HTERT RPE-1 (cell line): ENCODE results near the gene ZFHX3.

Source experiments
- in situ Hi-C: fragments of 300-500 bp; cut with MboI; formaldehyde crosslinking; loops from 4 replicates; pipeline ENCODE4 v1.14.3; 2020; ENCODE audit warnings: low sequenced_read_pairs

The ZFHX3 gene

DNA sequence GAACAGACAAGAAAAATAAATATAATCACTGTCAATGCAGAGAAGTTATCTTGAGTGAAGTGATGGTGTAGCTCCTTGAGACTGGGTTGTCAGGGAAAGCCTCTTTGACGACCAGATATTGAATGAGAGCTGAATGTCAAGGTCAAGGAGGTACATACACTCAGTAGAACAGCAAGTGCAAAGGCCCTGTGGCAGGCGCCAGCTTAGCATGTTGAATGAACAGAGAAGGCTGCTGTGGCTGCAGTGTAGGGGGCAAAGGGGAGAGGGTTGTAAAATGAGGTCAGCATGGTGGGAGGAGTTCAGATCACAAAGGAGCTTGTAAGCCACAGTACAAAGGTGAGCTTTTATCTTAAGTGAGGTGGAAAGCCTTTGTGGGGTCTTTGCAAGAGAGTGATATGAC, 111.5 kb downstream of the ZFHX3 start:
- in situ Hi-C loops, result no loop called here

DNA sequence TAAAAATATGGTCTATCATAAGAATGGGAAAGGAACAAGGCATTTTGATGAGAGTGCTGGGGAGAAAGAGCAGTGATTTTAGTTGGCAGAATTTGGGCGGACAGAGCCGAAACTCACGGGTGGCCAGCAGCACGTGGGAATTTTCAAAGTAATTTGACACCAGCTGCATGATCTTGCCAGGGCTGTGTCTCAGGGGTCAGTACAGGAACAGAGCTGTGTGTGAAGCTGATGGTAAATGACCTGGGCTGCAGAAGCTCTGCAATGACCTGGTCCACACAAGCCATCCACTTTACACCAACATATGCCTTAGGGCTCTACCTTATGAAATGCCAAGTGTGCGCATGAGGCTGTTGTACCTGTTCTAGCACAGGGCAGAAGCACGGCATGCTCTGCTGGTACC, 112.0 kb downstream of the ZFHX3 start:
- in situ Hi-C loops, result no loop called here

DNA sequence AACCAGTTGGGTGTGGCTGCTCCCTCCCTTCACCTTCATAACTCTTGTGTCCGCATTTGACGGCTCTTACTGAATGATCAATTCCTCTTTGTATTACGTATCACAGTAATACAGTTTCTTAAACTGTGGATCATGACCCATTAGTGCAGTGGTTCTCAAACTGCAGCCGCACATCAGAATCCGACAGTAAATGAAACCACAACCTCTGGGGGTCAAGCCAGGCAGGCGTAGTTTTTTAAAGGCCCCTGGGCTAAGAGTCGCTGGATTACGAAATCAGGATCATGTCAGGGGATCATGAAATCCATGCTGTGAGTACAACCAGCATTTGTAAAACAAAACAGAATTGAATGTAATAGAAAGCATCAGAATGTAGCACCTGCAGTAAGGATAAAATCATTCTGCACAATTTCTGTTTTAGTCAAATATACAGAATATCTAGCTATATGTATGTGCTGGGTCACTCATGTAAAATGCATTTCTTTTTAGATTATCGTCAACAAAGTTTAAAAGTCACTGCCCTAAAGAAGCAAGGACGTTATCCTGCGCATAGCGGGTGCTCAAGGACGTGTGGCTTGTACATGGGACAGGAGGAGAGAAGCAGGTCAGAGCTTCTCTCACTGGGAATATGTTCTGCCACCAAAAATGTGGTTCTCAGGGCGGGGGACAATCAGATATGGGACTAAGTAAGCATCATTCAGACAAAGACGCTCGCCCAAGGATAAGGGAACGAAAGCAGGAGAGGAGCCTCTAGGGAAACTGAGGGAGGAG, 113.1 kb downstream of the ZFHX3 start:
- in situ Hi-C loops, result no loop called here

GRCh38 chr16:72932677-72933335, 115.1 kb downstream of the ZFHX3 start:
- in situ Hi-C loops, result no loop called here

GRCh38 chr16:72932050-72932449, 115.9 kb downstream of the ZFHX3 start:
- in situ Hi-C loops, result no loop called here

GRCh38 chr16:72930396-72930795, 117.5 kb downstream of the ZFHX3 start:
- in situ Hi-C loops, result no loop called here

DNA sequence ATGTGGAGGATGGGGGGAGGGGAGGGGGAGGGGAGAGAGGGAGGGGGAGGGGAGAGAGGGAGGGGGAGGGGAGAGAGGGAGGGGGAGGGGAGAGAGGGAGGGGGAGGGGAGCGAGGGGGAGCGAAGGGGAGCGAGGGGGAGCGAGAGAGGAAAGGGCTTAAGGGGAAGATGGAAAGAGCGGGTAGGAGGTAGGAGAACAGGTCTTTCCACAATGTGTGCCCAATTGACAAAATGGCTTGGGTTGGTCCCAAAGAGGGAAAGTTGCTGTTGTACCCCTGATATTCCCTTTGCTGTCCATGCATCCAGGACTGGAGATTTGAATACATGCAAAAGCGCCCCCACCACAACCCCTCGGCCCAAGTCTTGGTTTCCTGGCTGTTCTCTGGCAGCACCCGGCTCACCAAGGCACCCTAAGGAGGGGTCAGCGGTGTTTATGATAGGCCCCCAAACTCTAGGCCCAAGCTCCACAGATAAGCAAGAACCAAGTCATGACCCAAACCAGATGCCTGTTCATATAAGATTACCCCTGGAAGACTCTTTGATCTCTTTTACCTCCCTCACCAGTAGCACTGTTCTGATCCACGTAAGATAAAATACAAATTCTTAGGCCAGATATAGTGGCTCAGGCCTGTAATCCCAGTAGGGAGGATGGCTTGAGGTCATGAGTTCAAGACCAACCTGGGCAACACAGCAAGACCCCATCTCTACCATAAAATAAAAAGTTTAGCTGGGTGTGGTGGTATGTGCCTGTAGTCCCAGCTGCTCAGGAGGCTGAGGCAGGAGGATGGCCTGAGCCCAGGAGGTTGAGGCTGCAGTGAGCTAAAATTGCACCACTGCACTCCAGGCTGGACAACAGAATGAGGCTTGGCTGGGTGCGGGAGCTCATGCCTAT, 119.6 kb downstream of the ZFHX3 start:
- in situ Hi-C loops, result no loop called here

- in situ Hi-C loops, result no loop called here
Observed at GRCh38 chr16:72927199-72928089, 120.5 kb downstream of the ZFHX3 start.

DNA sequence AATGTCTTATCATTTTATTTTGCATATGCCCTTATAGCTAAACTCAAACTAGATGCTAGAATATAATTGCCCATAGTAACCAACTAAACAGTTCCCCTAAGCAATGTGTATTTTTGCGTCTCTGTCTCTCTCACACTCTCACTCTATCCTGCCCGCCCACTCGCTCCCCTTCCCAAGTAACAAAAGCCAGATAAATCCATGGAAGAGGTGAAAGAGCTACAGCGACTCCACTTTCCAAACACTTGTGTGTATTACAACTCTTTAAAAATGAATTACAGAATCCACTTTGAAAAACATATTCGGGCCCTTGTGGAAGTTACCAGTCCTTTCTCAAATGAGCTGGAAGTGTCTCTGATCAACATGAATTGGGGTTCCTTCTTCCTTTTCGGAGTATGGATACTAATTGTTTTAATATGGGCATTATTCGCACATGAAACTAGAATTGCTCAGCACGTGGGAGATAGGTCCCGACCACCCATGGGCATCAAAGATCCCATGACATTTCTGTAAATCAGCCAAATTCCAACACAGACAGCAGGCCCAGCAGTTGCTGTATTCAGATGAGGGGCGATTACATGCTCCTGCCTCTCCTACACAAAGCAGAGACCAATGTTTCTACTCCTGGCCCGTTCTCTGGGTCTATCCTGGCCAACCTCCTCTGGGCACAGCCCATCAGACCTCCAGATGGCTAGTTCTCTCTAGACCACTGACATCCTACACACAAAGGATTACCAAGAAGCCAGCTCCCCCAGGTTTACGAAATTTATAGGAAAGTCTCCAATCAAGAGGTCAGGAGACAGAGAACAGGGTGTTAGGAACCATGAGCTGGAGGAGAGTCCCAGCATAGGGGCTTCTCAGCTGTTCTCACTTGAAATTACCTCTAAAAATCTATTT, 121.5 kb downstream of the ZFHX3 start:
- in situ Hi-C loops, result no loop called here

DNA sequence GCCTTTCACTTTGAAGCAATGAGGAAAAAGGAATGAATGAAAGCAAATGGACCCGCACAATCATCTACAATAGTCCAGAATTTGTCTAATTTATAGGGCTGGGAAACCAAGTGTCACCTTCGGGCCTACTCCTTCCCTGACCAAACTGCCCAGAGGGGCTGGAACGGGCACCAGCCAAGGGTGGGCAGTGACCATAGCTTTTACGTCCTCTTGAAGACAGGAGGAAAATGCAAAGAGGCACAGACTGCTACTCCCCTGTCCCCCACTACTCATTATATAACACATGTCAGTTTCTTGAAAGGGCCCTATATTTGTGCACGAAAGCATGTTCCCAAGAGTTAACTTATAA, 122.3 kb downstream of the ZFHX3 start:
- in situ Hi-C loops, result no loop called here

DNA sequence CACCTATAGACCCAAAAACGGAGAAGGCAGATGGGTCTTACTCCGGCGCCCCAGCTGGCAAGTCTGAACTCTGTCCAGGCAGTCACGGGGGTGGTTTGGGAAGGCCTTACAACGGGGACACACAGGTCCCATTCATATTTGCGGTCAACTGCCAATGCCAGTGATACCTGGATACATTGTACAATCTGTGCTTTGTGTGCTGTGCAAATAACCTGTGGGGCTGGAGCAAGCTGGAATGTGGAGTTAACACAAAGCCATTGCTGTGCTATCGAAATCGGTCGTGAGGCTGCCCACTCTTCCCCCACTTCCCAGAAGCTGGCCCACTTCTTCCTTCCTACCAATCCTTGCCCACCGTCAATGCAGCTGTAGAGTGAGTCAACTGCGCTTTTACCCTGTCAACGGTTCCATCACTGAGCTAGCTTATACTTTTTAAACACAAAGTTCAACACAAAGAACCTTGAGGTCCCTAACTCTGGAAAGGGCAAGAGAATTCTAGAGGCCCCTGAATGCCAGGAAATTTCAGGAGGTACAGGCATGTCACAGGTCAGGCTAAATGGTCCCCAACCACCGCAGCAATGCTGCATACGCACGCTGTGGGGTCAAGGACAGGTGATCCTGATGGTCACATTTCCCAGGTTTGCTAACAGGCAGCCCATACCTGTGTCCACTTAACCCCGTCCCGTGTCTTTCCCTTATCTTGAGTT, 122.8 kb downstream of the ZFHX3 start:
- in situ Hi-C loops, result no loop called here

DNA sequence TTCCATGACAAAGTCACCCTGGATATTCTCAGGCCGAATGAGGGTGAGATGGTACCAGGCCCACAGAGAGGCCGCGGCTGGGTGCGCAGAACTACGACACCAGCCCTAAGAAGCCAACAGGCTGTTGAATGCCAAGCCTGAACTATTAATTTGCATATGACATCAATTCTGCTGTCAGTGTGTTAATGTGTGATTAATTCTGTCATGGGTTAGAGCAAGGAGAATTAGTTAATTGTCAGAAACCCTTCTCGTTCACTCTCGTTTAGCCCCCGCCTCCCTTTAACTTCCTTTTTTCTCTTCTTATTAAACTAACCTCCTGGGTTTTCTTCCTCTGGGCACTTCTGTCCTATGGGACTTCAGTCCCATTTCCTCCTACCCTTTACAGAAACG, 123.4 kb downstream of the ZFHX3 start:
- in situ Hi-C loops, result no loop called here

- in situ Hi-C loops, result no loop called here
Observed at GRCh38 chr16:72923757-72924156, 124.2 kb downstream of the ZFHX3 start.

DNA sequence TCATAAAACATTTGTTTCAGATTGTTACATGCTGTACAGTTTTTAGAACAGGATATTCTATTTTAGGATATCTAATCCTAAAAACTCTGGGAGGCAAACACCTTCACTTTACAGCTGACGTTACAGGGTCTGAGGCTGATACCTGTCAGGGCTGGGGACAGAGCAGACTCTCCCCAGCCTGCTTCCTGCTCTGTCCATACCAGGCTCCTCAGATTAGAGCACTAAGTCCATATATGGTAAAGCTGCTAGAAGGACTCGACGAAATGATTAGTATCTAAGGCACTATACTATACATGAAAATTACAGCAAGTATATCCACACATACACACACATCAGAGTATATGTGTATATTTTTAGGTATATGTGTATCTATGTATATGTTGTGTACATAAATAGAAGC, 125.2 kb downstream of the ZFHX3 start:
- in situ Hi-C loops, result no loop called here

DNA sequence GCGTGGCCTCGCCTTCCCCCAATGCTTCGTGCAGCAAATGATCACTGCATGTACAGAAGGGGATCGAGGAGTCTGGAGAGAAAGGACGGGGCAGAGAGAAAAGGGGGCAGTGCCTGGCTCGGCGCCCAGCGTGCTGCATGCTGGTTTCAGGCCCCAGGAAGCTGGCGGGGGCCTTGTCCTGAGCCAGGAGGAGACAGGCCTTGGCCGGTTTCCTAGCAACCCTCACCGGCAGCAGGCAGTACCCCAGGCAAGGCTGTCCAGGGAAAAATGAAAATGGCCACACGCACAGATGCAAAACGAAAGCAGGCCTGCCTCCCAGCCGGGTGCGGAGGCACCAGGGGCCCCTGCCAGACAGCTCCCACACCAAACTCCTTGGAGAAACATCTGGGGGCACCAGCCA, 126.3 kb downstream of the ZFHX3 start:
- in situ Hi-C loops, result no loop called here

DNA sequence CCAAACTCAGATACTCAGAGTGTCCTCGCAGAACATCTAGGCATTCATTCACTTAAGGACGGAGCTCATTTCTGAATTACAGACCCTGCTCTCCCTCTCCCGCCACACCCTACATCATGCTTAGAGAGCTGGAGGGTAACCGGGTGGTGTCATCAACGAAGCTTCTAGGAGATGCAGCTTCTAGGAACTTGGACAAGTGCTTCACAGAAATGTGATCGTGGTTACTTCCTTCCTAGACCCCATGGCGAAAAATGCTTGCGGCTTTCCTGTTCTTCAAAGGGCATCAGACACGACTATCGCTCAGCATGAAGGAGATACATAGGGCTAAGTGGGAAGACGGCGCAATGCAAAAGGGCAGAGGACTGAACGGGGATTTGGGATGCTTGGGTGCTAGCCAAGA, 126.8 kb downstream of the ZFHX3 start:
- in situ Hi-C loops, result no loop called here

DNA sequence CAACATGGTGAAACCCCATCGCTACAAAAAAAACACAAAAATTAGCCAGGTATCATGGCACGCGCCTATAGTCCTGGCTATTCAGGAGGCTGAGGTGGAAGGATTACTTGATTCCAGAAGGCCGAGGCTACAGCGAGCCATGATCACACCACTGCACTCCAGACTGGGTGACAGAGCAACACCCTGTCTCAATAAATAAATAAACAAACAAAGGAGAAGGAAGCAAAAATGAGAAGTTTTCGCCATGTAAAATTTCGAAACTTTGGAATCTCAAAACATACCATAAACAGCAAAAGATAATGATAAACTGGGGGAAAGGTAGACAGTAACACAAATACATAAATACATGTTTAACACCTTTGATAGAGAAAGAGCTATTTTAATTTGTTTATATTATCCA, 130.9 kb downstream of the ZFHX3 start:
- in situ Hi-C loops, result no loop called here

DNA sequence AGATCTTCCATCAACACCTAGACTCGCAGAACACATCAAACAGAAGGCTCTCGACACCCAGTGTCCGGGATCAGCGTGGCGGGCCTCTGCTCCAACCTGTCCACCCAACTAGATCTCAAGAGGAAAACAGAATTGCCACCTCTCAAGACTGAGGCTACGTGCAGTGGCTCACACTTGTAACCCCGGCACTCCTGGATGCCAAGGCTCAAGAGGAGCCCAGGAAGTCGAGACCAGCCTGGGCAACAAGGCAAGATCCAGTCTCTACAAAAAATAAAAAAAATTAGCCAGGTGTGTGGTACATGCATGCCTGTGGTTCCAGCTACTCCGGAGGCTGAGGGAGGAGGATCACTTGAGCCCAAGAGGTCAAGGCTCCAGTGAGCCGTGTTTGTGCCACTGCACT, 132.6 kb downstream of the ZFHX3 start:
- in situ Hi-C loops, result no loop called here

DNA sequence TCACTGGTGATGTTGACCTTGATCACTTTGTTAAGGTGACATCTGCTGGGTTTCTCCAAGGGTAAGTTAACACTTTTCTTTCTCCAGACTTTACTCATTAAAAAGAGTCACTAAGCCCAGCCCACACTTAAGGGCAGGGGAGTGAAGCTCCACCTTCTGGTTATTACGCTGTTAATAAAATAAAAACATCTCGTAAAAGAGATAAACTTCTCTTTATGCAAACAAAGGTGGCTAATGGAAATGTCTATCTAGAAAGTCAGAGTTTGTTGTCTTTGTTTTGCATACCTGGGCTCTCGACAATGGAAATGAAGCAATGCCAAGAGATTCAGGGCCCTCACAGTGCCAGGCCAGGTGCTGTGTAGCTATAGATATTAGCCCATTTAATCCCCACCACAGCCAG, 134.4 kb downstream of the ZFHX3 start:
- in situ Hi-C loops, result no loop called here
